DOHH2 (cell line): ENCODE results near the gene RYR2.

ENCODE experiments used
- EZH2phosphoT487 ChIP-seq: fragments of 200-600 bp; sonication (generic); IDR thresholded peaks from 2 replicates; pipeline ENCODE4 v1.6.1; 2017; ENCODE audit warnings: borderline replicate concordance, mild to moderate bottlenecking, antibody characterized with exemption, low read length, moderate library complexity, mixed read lengths
- TF ChIP-seq, protein P1 (sequence below): fragments of 200-600 bp; sonication (generic); IDR thresholded peaks from one replicate; pipeline ENCODE4 v1.5.1; 2014; ENCODE audit warnings: antibody characterized with exemption, mild to moderate bottlenecking, low read depth, low read length; ENCODE audit not compliant: poor library complexity, severe bottlenecking

GRCh38 chr1:237384213-237384612, 342.2 kb downstream of the RYR2 start:
- TF ChIP-seq, protein P1, sequence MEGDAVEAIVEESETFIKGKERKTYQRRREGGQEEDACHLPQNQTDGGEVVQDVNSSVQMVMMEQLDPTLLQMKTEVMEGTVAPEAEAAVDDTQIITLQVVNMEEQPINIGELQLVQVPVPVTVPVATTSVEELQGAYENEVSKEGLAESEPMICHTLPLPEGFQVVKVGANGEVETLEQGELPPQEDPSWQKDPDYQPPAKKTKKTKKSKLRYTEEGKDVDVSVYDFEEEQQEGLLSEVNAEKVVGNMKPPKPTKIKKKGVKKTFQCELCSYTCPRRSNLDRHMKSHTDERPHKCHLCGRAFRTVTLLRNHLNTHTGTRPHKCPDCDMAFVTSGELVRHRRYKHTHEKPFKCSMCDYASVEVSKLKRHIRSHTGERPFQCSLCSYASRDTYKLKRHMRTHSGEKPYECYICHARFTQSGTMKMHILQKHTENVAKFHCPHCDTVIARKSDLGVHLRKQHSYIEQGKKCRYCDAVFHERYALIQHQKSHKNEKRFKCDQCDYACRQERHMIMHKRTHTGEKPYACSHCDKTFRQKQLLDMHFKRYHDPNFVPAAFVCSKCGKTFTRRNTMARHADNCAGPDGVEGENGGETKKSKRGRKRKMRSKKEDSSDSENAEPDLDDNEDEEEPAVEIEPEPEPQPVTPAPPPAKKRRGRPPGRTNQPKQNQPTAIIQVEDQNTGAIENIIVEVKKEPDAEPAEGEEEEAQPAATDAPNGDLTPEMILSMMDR = no peak
- TF ChIP-seq EZH2phosphoT487 = no peak
